GM12878 (cell line): ENCODE data around the gene SETBP1. TPM values are rescaled to one million over a fixed set of nuclear protein-coding genes. Genes with fewer than 3 reads are reported as not detected.

ENCODE experiments used
- ATAC-seq: fragments of 200-7000 bp; cut with Tn5 transposase; 3 replicates; pipeline ENCODE4 v1.9.1; 2020; ENCODE audit warnings: mild to moderate bottlenecking, moderate library complexity
- BruUV-seq: library from RNA; stranded (reverse); fragments of 400-500 nt; replicated peaks from 2 replicates; lab custom pipeline; 2021; lab: Mats Ljungman, UMichigan
- CTCF ChIA-PET: fragments of 300-600 bp; sonication (Branson Sonifier 250); formaldehyde crosslinking; extraction: SDS; loops from one replicate; lab custom pipeline; 2021; ENCODE audit warnings: inconsistent platforms; lab: Yijun Ruan, JAX
- POLR2A ChIA-PET: fragments of 350-600 bp; formaldehyde crosslinking; extraction: SDS; loops from one replicate; lab custom pipeline; 2021; ENCODE audit warnings: inconsistent platforms; lab: Charles Lee
- RAD21 ChIA-PET: fragments of 300-600 bp; sonication (Branson Sonifier 250); formaldehyde crosslinking; loops from one replicate; lab custom pipeline; 2023; ENCODE audit warnings: antibody characterized with exemption; ENCODE audit not compliant: unreplicated experiment; lab: Charles Lee
- SMC1A ChIA-PET: fragments of 300-600 bp; sonication (Branson Sonifier 250); formaldehyde crosslinking; loops from one replicate; lab custom pipeline; 2023; ENCODE audit not compliant: unreplicated experiment, uncharacterized antibody; lab: Charles Lee
- DNase-seq: peaks from one replicate; pipeline ENCODE4 v3.0.0-alpha.2; 2011; ENCODE audit warnings: low read depth, low spot score
- FAIRE-seq: peaks from 3 replicates; lab custom pipeline; 2011; peaks lifted over from hg19 to GRCh38; lab: Jason Lieb, UNC
- H2AFZ ChIP-seq: 2 replicates; pipeline ENCODE4 v1.6.0; 2011; ENCODE audit warnings: low read depth, low read length, control low read depth; ENCODE audit not compliant: control insufficient read depth
- H3K27ac ChIP-seq: 2 replicates; pipeline ENCODE4 v1.5.1; 2011; ENCODE audit warnings: control low read depth; ENCODE audit not compliant: control insufficient read depth, insufficient read depth
- H3K27me3 ChIP-seq, 2 experiments: replicated peaks in 1 of 2; 2 replicates each; pipeline versions ENCODE4 v1.6.0 to v1.6.1; 2011; ENCODE audit warnings: low read length in 1 of 2; ENCODE audit not compliant: control insufficient read depth in 2 of 2, insufficient read depth in 2 of 2
- H3K36me3 ChIP-seq, 2 experiments: 2 replicates each; pipeline ENCODE4 v1.5.1; 2011; ENCODE audit warnings: low read length in 1 of 2; ENCODE audit not compliant: control insufficient read depth in 2 of 2, insufficient read depth in 2 of 2
- H3K4me1 ChIP-seq: 2 replicates; pipeline ENCODE4 v1.6.1; 2011; ENCODE audit warnings: mild to moderate bottlenecking, low read length, moderate library complexity, mixed read lengths; ENCODE audit not compliant: control insufficient read depth, insufficient read depth
- H3K4me2 ChIP-seq: 2 replicates; pipeline ENCODE4 v1.6.0; 2011; ENCODE audit warnings: control low read depth; ENCODE audit not compliant: control insufficient read depth, insufficient read depth
- H3K4me3 ChIP-seq: fragments of 200-600 bp; sonication (generic); 2 replicates; pipeline ENCODE4 v1.5.1; 2016
- H3K79me2 ChIP-seq: 2 replicates; pipeline ENCODE4 v1.6.0; 2011; ENCODE audit warnings: low read length; ENCODE audit not compliant: control insufficient read depth, insufficient read depth
- H3K9ac ChIP-seq: 2 replicates; pipeline ENCODE4 v1.8.0; 2011; ENCODE audit warnings: low read length, control low read depth, mixed read lengths; ENCODE audit not compliant: control insufficient read depth, insufficient read depth
- H3K9me3 ChIP-seq: replicated peaks from 3 replicates; pipeline ENCODE4 v1.5.1; 2011; ENCODE audit warnings: mild to moderate bottlenecking, low read length; ENCODE audit not compliant: control insufficient read depth, insufficient read depth
- H4K20me1 ChIP-seq: 2 replicates; pipeline ENCODE4 v1.6.0; 2011; ENCODE audit not compliant: control insufficient read depth, insufficient read depth
- BRCA1 ChIP-seq: IDR thresholded peaks from 2 replicates; pipeline ENCODE4 v1.6.1; 2011; ENCODE audit warnings: low read depth, low read length, improper control_type of control experiment
- CBX3 ChIP-seq: fragments of 200-600 bp; sonication (generic); IDR thresholded peaks from 2 replicates; pipeline ENCODE4 v1.6.1; 2016; ENCODE audit warnings: low read depth, borderline replicate concordance
- ESRRA ChIP-seq: IDR thresholded peaks from 2 replicates; pipeline ENCODE4 v1.6.1; 2012; ENCODE audit warnings: mild to moderate bottlenecking, low read length, improper control_type of control experiment
- FOXM1 ChIP-seq: IDR thresholded peaks from 2 replicates; pipeline ENCODE4 v1.6.1; 2012; ENCODE audit warnings: low read depth, mild to moderate bottlenecking, inconsistent platforms, low read length, moderate library complexity
- MXI1 ChIP-seq: fragments of 150-350 bp; IDR thresholded peaks from 2 replicates; pipeline ENCODE4 v1.6.1; 2011; ENCODE audit warnings: low read depth, mild to moderate bottlenecking, inconsistent platforms, low read length, improper control_type of control experiment
- NFXL1 ChIP-seq: fragments of 450-650 bp; IDR thresholded peaks from 2 replicates; pipeline ENCODE4 v1.6.1; 2017; ENCODE audit warnings: antibody characterized with exemption, mild to moderate bottlenecking, borderline replicate concordance
- SP1 ChIP-seq: IDR thresholded peaks from one replicate; pipeline ENCODE4 v1.6.1; 2011; ENCODE audit warnings: low read depth, low read length
- SREBF1 ChIP-seq: IDR thresholded peaks from 2 replicates; pipeline ENCODE4 v1.6.1; 2012; ENCODE audit warnings: mild to moderate bottlenecking, low read length
- SREBF2 ChIP-seq: IDR thresholded peaks from 2 replicates; pipeline ENCODE4 v1.6.1; 2012; ENCODE audit warnings: mild to moderate bottlenecking, low read length
- SRF ChIP-seq, 2 experiments: IDR thresholded peaks; 2 replicates each; pipeline ENCODE4 v1.6.1; 2011; ENCODE audit warnings: low read depth in 2 of 2, low read length in 2 of 2, mild to moderate bottlenecking in 1 of 2, moderate library complexity in 1 of 2
- TCF7 ChIP-seq: IDR thresholded peaks from 2 replicates; pipeline ENCODE4 v1.6.1; 2014; ENCODE audit warnings: antibody characterized with exemption, borderline replicate concordance
- YBX1 ChIP-seq: fragments of 450-650 bp; IDR thresholded peaks from 2 replicates; pipeline ENCODE4 v1.6.1; 2016; ENCODE audit warnings: antibody characterized with exemption
- WGBS: methylation state at CpG from one replicate; pipeline ENCODE4 v1.1.6; 2016; ENCODE audit warnings: low lambda C conversion rate; ENCODE audit not compliant: insufficient replicate concordance, insufficient coverage; ENCODE audit errors: missing lambda C conversion rate; 5-methylcytosine and 5-hydroxymethylcytosine counted together
- in situ Hi-C: fragments of 300-500 bp; cut with MboI; formaldehyde crosslinking; loops from 9 replicates; pipeline ENCODE4 v1.14.3; 2018; ENCODE audit warnings: mixed read lengths
- intact Hi-C: fragments of 100-400 bp; cut with micrococcal nuclease; formaldehyde crosslinking; loops from one replicate; pipeline ENCODE4 v1.14.2; 2022; ENCODE audit not compliant: unreplicated experiment
- polyA plus RNA-seq, 11 experiments: library from polyadenylated mRNA; depleted of rRNA in 4 of 11; unstranded in 6 of 11; stranded (reverse) in 5 of 11; fragments of >200 nt; fragmentation: Nextera tagmentation in 4 of 11; fragmentation: Illumina TruSeq in 1 of 11; extraction: Ambion mirVana in 4 of 11; extraction: Trizol in 1 of 11; gene quantifications; 1 replicate in 1 of 11; 2 replicates in 10 of 11; pipeline versions ENCODE4 v1.2.1 to v1.2.3, GENCODE V29; 2011 to 2016; ENCODE audit warnings: inconsistent platforms in 2 of 11, missing spikeins in 2 of 11, low read depth in 1 of 11
- total RNA-seq, 4 experiments: library from RNA; depleted of rRNA in 3 of 4; stranded (reverse); fragments of >200 nt in 3 of 4; fragmentation: Illumina TruSeq in 1 of 4; extraction: Trizol in 1 of 4; gene quantifications; 2 replicates each; pipeline versions ENCODE4 v1.2.1 to v1.2.3, GENCODE V29; 2013 to 2021
- TF ChIP-seq, protein P1 (sequence below): fragments of 450-650 bp; IDR thresholded peaks from 2 replicates; pipeline ENCODE4 v1.6.1; 2017; ENCODE audit warnings: mild to moderate bottlenecking, moderate library complexity
- TF ChIP-seq, protein P2 (sequence below): fragments of 450-650 bp; IDR thresholded peaks from 2 replicates; pipeline ENCODE4 v1.6.1; 2017; ENCODE audit warnings: low read depth, mild to moderate bottlenecking, moderate library complexity
- TF ChIP-seq, protein P3 (sequence below): IDR thresholded peaks from 2 replicates; pipeline ENCODE4 v1.6.1; 2011; ENCODE audit warnings: low read depth, mild to moderate bottlenecking, low read length, moderate library complexity, borderline replicate concordance; ENCODE audit errors: extremely low read depth
- TF ChIP-seq, protein P4 (sequence below): IDR thresholded peaks from 2 replicates; pipeline ENCODE4 v1.6.1; 2011; ENCODE audit warnings: low read depth, low read length, improper control_type of control experiment, borderline replicate concordance

The SETBP1 gene
- total and polyA plus RNA-seq, 10 of the 15 experiments (the other 5 are each of a cell fraction or from before 2014, with no cell fraction given): 0.99 to 29.7 (median 8.3) TPM

DNA sequence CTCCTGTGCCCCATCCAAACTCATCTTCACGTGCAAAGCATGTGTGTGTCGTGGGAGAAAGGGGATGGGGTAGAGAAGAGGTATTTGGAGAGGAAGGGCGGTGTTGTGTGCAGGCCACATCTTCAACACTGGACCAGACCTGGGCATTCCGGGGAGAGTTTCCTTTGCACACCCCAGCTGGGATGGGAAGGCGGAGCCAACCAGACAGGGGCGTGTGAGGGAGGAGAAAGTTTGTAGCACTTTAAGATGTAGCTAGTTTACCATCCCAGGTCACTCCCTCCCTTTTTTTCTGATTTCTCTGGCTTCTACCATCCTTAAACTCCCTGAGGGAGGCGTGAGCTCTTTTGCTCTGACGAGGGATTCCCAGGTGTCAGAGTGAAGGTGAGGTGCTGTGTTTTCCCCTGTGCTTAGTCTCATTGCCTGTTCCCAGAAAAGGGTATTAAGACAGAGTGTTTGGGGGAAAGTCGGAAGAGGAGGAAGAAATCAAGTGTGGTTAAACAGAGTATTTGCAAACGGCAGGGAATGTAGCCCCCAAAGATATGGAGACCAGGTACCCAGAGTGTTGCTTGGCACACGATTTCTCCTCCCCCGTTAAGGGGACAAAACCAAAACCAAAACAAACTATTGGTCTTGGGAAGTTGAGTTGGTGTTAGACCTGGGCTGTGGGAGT, 1.6 kb downstream of the SETBP1 start:
- no peak for DNase-seq
- H3K79me2 ChIP-seq: peaks cover 22% of the 10 kb centered on the region
- H3K9ac ChIP-seq: peak overlapping the region; percentile 52
- H3K27me3 ChIP-seq: 0 out of 4 replicates have a peak, but pooled peaks cover 0 to 3% of the 10 kb centered on the region in 2 experiments
- no TSS peak for BruUV-seq
- ChIA-PET POLR2A (interaction anchor here (0.6 to 2.3 kb wide), 11 partner anchors 12 to 530 kb away, joined by 3 to 12 read pairs (median 4); no protein-coding TSS in a partner anchor), CTCF (interaction anchor here (0.5 to 3.1 kb wide), 20 partner anchors 11 to 530 kb away, joined by 3 to 21 read pairs (median 4); no protein-coding TSS in a partner anchor), SMC1A (interaction anchor here (0.7 to 3.9 kb wide), 27 partner anchors 9 to 530 kb away, joined by 3 to 37 read pairs (median 4); no protein-coding TSS in a partner anchor), RAD21 (interaction anchor here (0.6 to 6.0 kb wide), 28 partner anchors 10 to 530 kb away, joined by 3 to 63 read pairs (median 6); no protein-coding TSS in a partner anchor)
- no peaks in the 10 kb centered on the region; a peak in 1 of 4 replicates for H3K36me3 ChIP-seq
- peak overlapping the region; percentile 68 for H3K27ac ChIP-seq
- intact Hi-C loops (loop anchor here (2.0 to 5.0 kb wide), 3 partner anchors 16 to 290 kb away; no protein-coding TSS in a partner anchor), in situ Hi-C loops (no loop called here)
- H3K9me3 ChIP-seq: no peaks in the 10 kb centered on the region
- no peaks in the 10 kb centered on the region for H4K20me1 ChIP-seq
- FAIRE-seq: no peak
- H2AFZ ChIP-seq: peak overlapping the region; percentile 3; the same call in 1 of the 2 replicates
- peak overlapping the region; percentile 94 for H3K4me2 ChIP-seq
- ATAC-seq: peak; percentile 35
- 2% methylated on average over 12 of the region's 12 CpGs for WGBS
- peaks cover 20% of the 10 kb centered on the region for H3K4me1 ChIP-seq
- peak overlapping the region; percentile 75 for H3K4me3 ChIP-seq
- TF ChIP-seq SRF (IDR thresholded peaks at IDR 0.05; ENCODE audit: low read depth in 2 of 2, low read length in 2 of 2): no peak
- TF ChIP-seq CBX3: no peak
- TF ChIP-seq, protein P1, sequence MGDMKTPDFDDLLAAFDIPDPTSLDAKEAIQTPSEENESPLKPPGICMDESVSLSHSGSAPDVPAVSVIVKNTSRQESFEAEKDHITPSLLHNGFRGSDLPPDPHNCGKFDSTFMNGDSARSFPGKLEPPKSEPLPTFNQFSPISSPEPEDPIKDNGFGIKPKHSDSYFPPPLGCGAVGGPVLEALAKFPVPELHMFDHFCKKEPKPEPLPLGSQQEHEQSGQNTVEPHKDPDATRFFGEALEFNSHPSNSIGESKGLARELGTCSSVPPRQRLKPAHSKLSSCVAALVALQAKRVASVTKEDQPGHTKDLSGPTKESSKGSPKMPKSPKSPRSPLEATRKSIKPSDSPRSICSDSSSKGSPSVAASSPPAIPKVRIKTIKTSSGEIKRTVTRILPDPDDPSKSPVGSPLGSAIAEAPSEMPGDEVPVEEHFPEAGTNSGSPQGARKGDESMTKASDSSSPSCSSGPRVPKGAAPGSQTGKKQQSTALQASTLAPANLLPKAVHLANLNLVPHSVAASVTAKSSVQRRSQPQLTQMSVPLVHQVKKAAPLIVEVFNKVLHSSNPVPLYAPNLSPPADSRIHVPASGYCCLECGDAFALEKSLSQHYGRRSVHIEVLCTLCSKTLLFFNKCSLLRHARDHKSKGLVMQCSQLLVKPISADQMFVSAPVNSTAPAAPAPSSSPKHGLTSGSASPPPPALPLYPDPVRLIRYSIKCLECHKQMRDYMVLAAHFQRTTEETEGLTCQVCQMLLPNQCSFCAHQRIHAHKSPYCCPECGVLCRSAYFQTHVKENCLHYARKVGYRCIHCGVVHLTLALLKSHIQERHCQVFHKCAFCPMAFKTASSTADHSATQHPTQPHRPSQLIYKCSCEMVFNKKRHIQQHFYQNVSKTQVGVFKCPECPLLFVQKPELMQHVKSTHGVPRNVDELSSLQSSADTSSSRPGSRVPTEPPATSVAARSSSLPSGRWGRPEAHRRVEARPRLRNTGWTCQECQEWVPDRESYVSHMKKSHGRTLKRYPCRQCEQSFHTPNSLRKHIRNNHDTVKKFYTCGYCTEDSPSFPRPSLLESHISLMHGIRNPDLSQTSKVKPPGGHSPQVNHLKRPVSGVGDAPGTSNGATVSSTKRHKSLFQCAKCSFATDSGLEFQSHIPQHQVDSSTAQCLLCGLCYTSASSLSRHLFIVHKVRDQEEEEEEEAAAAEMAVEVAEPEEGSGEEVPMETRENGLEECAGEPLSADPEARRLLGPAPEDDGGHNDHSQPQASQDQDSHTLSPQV: no peak
- TF ChIP-seq NFXL1: no peak
- TF ChIP-seq TCF7: no peak
- peak; percentile 66; the same call in 1 of the 2 replicates for TF ChIP-seq MXI1
- no peak for TF ChIP-seq SP1
- TF ChIP-seq, protein P2, sequence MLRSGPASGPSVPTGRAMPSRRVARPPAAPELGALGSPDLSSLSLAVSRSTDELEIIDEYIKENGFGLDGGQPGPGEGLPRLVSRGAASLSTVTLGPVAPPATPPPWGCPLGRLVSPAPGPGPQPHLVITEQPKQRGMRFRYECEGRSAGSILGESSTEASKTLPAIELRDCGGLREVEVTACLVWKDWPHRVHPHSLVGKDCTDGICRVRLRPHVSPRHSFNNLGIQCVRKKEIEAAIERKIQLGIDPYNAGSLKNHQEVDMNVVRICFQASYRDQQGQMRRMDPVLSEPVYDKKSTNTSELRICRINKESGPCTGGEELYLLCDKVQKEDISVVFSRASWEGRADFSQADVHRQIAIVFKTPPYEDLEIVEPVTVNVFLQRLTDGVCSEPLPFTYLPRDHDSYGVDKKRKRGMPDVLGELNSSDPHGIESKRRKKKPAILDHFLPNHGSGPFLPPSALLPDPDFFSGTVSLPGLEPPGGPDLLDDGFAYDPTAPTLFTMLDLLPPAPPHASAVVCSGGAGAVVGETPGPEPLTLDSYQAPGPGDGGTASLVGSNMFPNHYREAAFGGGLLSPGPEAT: peak; percentile 1; the same call in 1 of the 2 replicates
- no peak for TF ChIP-seq BRCA1
- TF ChIP-seq, protein P3, sequence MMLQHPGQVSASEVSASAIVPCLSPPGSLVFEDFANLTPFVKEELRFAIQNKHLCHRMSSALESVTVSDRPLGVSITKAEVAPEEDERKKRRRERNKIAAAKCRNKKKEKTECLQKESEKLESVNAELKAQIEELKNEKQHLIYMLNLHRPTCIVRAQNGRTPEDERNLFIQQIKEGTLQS: no peak
- no peak for TF ChIP-seq SREBF1
- no peak for TF ChIP-seq YBX1
- TF ChIP-seq, protein P4, sequence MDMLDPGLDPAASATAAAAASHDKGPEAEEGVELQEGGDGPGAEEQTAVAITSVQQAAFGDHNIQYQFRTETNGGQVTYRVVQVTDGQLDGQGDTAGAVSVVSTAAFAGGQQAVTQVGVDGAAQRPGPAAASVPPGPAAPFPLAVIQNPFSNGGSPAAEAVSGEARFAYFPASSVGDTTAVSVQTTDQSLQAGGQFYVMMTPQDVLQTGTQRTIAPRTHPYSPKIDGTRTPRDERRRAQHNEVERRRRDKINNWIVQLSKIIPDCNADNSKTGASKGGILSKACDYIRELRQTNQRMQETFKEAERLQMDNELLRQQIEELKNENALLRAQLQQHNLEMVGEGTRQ: no peak
- TF ChIP-seq SREBF2: no peak
- no peak for TF ChIP-seq ESRRA
- TF ChIP-seq FOXM1: 0 out of 2 replicates have a peak, but pooled peaks have one; percentile 13
